ENCODE results near the gene IFI6. TPM values are rescaled to one million over a fixed set of nuclear protein-coding genes. Genes with fewer than 3 reads are reported as not detected.

The IFI6 gene
- total RNA-seq, 1 experiment from 2014 or later = 14.8 TPM

- TF ChIP-seq REST (IDR thresholded peaks at IDR 0.05; ENCODE audit: low read depth) (no peak), SP1 (IDR thresholded peaks at IDR 0.05; ENCODE audit: low read depth) (no peak), EGR1 (IDR thresholded peaks at IDR 0.05; ENCODE audit: low read depth) (no peak)
These were observed 22.7 kb downstream of the IFI6 start (continued) for GRCh38 chr1:27649306-27649635.

GRCh38 chr1:27648602-27649305 lies 23.2 kb downstream of the IFI6 start:
- H3K36me3 ChIP-seq (ENCODE audit: control insufficient read depth in 1 of 2, insufficient read depth in 2 of 2, low read length in 2 of 2) = no peaks in the 10 kb centered on the region
- H2AFZ ChIP-seq (ENCODE audit: low read depth, low read length, poor library complexity, severe bottlenecking) = no peak overlapping the region
- H3K9me3 ChIP-seq (ENCODE audit: control insufficient read depth in 1 of 2, insufficient read depth in 1 of 2, low read depth in 1 of 2, low read length in 2 of 2) = no peaks in the 10 kb centered on the region
- no peak for ATAC-seq
- RAD21 ChIA-PET (ENCODE audit: low non-redundant PET in 1 of 2, low total read pairs in 2 of 2, uncharacterized antibody in 2 of 2, unreplicated experiment in 2 of 2) = no interaction called here
- H3K27me3 ChIP-seq (ENCODE audit: insufficient read depth, low read length) = no peaks in the 10 kb centered on the region
- H3K4me2 ChIP-seq (ENCODE audit: low read length) = no peak overlapping the region
- BruUV-seq (replicated peaks) = no TSS peak
- TF ChIP-seq SRF (IDR thresholded peaks at IDR 0.05; ENCODE audit: low read depth) (no peak), YY1 (IDR thresholded peaks at IDR 0.05; ENCODE audit: extremely low read depth, insufficient replicate concordance, low read depth, low read length) (no peak), RAD21 (IDR thresholded peaks at IDR 0.05; ENCODE audit: low read depth) (no peak)
- H3K4me1 ChIP-seq (ENCODE audit: control insufficient read depth in 1 of 2, insufficient read depth in 2 of 2, low read length in 2 of 2) = peaks cover 16 to 38% of the 10 kb centered on the region in 2 experiments
- intact Hi-C loops (cut with micrococcal nuclease) = no loop called here
- POLR2A ChIA-PET = no interaction called here
- no peak overlapping the region for H3K27ac ChIP-seq (ENCODE audit: low read depth, low read length)
- CTCF ChIA-PET = interaction anchor here (1.1 kb wide), 2 partner anchors 14 to 21 kb away, joined by 3 to 5 read pairs; no protein-coding TSS in a partner anchor
- H3K79me2 ChIP-seq (ENCODE audit: insufficient read depth, low read length) = no peaks in the 10 kb centered on the region
- no peaks in the 10 kb centered on the region for H3K9me2 ChIP-seq (ENCODE audit: insufficient read depth)
- no peak overlapping the region for H3K9ac ChIP-seq (ENCODE audit: low read length)
- H4K20me1 ChIP-seq (ENCODE audit: insufficient read depth) = no peaks in the 10 kb centered on the region
- DNase-seq (ENCODE audit: low read depth, low spot score) = no peak
- H3K4me3 ChIP-seq (replicated peaks in 1 of 2; ENCODE audit: low read depth in 1 of 2, low read length in 2 of 2) = no peak overlapping the region

Measured in HCT116 (cell line).